Activated CD4-positive, alpha-beta T cell treated with anti-CD3 and anti-CD28 coated beads, Interleukin-2, Interleukin-4, amounts not matched to agents 100 ng/mL and 50 ng/mL, durations not matched to agents 16 hours and 8 hours (primary cell): Measurements from ENCODE around the gene TOP2B.

Experiments
- DNase-seq: peaks from one replicate; pipeline ENCODE4 v3.0.0-alpha.2; 2020; ENCODE audit warnings: low spot score

The TOP2B gene

GRCh38 chr3:25558121-25558520, 106.6 kb downstream of the TOP2B start:
- DNase-seq: no peak

GRCh38 chr3:25557694-25558093, 107.0 kb downstream of the TOP2B start:
- DNase-seq: no peak

GRCh38 chr3:25556447-25556846, 108.3 kb downstream of the TOP2B start:
- DNase-seq: no peak

- DNase-seq: no peak
Measured at GRCh38 chr3:25555695-25556437, 108.8 kb downstream of the TOP2B start.

- DNase-seq: no peak
Measured at GRCh38 chr3:25554376-25554775, 110.3 kb downstream of the TOP2B start.

GRCh38 chr3:25552251-25552650, 112.5 kb downstream of the TOP2B start:
- no peak for DNase-seq

GRCh38 chr3:25548836-25549235, 115.9 kb downstream of the TOP2B start:
- no peak for DNase-seq

GRCh38 chr3:25547943-25548674, 116.6 kb downstream of the TOP2B start:
- DNase-seq: no peak
